ENCODE measurements around the gene ZNF296.
A peak's percentile ranks its signal among the peaks of the same experiment; 100 is the strongest.

ZNF296 gene

DNA sequence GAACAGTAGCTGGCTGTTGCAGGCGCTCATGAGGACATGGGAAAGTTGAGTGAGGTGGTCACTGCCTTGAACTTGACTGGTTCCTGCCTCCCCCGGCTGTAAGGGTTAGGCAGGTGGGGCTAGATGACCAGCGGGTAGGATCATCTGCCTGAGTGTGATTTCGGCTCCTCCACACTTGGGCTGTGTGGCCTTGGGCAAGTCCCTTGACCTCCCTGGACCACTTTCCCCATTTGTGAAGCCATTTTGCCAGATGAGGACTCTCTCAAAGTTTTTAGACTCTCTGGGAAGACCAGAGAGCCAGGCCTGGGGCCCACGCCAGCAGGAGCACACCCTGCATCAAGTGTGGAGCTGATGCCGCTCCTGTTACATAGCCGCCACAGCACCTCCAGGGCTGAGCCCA is 26.2 kb upstream of the ZNF296 start:
- no peak for DNase-seq

- DNase-seq, result no peak
Observed at GRCh38 chr19:45101806-45102205, 25.5 kb upstream of the ZNF296 start.

DNA sequence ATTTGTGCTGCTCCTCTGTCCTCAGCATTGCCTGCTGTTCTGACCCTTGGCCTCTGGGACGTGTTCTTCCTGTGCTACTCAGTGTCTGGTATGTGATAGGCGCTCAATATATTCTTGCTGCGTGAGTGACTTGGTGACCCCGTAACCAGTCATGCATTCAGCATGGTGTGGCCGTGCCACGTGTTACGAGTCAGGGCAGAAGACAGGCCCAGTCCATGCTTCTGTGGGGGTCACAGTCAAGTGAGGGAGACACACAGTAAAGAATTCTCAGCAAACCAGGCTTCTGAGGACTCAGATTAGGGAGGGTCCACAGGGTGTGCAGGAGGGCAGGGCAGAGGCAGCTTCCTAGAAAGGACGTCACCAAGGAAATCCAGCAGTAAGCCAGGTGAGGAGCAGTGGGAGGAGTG is 24.6 kb upstream of the ZNF296 start:
- no peak for DNase-seq

DNA sequence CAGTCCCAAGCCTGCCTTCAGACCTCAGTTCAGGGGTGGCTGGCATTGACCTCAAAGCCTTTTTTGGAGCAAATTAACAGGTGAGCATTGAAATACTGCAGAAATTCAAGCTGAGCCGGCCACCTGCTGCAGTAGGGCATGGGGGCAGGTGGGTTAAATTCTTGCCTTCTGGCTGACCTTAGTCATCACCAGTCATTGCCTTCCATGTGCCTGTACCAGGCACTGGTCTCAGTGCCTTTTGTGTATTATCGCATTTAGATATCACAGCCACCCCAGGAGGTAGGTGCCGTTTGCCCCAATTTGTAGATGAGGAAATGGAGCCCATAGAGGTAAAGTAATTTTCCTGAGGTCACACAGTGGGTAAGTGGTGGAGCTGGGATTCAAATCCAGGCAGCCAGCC is 23.9 kb upstream of the ZNF296 start:
- DNase-seq, result no peak

DNA sequence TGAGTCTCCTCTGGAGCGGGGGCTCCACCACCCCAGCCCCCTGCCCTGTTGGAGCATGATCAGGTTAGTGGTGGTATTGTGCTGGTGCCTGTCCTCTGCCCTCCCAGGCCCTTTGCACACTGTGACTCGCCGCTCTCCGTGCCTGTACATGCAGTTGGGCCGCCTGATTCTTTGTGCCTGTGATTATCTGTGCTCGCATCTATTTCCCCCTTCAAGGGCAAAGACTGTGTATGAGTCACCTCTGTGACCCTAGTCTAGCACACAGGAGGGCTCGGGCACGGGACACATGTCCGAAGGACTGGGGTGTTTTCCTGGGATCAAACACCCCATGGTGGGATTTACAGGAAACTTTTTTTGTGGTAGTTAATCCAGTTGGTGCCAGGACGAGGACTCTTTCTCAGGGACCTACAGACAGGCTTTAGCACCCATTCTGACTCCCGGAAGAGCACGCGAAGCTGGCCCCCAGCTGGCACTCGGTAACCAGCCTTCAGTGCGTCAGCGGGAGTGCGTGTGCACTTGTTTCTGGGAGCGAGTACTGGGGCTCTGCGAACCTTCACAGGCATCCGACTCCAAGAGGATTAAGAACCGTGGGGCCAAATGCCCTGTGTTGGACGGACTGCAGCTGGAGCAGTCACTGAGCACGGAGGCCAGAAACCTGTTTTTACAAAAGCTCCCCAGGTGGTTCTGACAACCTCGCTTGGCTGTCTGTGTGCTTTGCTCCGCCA is 23.4 kb upstream of the ZNF296 start:
- no peak for DNase-seq

DNA sequence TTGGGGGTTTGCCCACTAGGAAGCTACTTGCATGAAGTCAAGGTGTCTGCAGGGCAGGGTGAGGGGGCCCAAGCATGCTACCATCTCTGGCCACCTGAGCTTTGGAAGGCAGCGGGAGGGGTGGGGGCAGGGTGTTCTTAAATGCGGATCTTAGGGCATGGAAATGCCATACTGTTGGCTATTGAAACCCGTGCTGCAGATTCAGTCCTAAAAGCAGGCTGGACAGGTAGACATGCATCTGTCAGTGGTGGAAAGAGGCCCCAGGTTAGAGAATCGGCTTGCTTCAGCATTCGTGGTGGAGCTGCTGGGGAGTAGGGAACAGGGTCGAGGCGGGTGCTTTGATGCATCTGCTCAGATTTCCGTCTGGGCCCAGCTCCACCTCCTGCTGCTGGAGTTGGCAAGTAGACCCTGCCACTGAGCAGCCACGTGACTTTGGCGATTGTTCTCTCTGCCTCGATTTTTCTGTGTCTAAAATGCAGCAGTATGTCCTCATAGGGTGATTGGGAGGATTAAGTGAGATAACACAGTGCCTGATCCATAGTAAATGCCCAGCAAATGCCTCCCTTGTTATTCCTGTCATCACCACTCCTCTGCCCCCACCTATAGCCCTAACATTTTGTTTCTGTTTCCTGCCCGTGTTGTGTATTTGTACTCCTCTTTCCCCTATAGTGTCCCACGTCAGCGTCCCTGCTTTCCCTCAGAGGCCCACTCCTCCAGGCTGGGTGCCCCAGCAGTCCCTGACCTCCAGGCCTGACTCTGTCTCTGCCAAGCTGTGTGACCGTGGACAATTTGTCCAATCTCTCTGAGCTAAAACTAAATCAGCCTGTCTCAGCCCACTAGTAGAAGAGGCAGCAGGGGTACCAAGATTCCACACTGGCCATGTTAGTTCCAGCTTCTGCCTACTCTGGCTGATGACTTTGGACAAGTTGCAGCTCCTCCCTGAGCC is 22.5 kb upstream of the ZNF296 start:
- no peak for DNase-seq

GRCh38 chr19:45097776-45098520 is 21.7 kb upstream of the ZNF296 start:
- peak in 1 of 2 experiments; percentile 34 for DNase-seq

DNA sequence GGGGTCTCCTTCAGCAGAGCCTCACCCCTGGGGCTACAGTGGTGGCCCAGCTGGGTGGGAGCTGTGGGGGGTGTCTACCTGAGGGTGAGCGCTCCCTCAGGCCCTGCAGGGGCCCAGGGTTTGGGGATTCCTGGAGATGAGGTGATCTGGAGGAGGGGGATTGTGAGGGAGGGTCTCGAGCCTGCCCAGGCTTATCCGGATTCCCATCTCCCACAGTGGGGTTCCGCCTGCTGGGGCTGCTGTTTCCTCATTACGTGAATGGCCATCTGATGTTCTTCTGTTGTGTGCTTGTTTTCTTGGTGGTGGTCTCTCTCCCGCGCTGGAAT is 21.1 kb upstream of the ZNF296 start:
- no peak for DNase-seq

GRCh38 chr19:45096700-45097099 is 20.4 kb upstream of the ZNF296 start:
- no peak for DNase-seq

DNA sequence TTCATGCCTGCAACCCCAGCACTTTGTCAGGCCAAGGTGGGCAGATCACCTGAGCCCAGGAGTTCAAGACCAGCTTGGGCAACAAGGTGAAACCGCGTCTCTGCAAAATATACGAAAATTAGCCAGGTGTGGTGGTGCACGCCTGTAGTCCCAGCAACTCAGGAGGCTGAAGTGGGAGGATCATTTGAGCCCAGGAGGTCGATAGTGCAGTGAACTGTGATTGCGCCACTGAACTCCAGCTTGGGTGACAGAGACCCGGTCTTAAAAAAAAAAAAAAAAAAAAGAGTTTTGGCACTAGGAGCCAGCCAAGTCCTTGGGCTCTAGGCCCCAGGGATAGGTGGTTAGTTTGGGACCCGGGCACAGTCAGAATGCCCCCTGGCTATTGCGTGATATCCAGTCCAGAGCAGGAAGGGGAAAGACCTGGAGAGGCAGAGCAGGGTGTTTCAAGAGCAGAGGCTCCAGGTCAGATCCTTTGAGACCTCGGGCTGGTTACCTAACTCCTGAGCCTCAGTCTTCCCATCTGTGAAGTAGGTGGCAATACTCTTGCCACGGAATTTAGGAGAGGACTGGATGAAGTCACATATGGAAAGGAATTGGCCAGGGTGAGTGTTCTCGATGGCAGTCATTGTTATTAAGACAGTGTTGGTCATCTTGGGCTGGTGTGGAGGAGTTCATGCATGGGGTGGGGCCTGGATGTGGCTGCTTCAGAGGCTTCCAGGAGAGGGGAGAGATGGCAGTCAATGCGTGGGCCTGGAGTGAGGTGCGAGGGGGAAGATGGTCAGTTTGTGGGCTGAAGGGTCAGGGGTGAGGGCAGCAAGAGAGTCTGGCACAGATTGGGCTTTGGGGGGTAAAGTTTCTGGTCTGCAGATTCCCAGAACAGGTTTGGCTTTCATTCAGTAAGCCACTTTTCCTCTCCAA is 19.5 kb upstream of the ZNF296 start:
- no peak for DNase-seq

GRCh38 chr19:45094707-45095106 is 18.4 kb upstream of the ZNF296 start:
- DNase-seq, result no peak

DNA sequence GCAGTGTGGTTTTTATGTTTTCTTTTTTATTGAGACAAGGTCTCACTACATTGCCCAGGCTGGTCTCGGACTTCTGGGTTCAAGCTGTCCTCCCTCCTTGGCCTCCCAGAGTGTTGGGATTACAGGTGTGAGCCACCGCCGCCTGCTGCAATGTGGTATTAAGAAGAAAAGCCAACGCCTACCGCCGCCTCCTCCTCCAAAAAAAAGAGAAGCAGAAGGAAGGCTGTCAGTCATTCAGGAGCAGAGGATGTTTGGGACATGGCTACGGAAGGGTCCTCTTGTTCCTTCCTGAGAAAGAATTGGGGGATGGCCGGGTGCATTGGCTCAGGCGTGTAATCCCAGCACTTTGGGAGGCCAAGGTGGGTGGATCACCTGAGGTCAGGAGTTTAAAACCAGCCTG is 17.9 kb upstream of the ZNF296 start:
- no peak for DNase-seq

GRCh38 chr19:45092747-45093678 is 16.7 kb upstream of the ZNF296 start, which contains the start of gene PPP1R37:
Gene PPP1R37 (plus strand): TSS chr19:45093179. CDS start chr19:45093326, 147 bp downstream.
- peak; percentile 65 to 85 for DNase-seq

DNA sequence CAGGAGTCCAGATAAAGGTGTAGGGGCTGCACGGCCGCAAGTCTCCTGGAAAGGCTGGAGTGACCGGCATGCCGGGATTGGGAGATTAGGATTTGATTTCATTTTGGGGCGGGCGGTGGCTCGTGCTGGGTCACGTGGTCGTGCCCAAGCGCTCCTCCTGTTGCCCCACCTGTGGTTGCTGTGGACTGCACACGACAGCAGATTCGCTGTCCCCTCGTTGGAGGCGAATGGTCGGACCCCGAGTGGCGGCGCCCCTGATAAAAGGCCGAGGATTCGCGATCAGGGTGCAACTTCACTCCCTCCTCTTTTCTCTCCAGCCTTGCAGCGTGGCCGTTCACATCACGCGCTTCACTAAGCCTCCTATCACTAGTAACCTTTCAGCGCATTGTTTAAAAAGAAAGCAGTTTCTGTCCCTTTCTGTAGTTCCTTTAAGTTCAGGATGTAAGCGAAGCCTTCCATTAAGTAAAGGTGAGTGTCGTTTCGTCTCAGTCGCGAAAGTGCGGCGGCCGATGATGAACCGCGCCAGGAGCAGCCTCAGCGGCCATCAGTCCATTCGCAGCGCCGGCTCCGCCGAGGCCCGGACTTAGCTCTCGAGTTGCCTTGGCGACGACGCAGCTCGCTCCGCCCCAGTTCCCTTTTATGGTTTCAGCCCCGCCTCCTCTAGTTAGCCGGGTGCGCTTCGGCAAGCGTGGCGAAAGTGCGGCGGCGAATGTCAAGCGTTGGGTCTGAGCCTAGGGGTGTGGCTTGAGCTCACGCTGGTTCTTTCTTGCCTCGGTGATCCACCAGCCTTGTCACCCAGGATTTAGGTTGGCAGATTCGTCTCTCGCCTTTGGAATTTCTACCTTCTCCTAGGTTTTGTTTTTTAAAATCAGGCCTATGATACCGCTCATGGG is 15.0 kb upstream of the ZNF296 start:
- DNase-seq, result no peak

DNA sequence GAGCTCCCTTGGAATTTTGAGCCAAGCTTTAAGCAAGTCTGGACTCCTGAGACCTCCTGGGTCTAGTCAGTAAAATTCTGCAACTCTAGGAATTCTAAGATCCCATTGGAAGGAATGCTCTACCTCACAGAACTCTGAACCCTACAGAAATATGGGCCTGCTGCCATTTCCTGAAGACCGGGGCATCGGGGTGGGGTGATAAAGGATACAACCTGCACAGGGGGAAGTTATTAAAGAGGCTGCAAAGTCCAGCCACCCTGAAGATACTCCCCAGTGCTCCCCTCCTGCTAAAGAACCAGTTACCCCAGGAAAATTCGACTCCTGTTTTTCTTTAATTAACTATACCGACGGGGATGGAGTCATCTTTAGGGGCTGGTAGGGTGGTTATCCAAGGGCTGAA is 14.3 kb upstream of the ZNF296 start:
- no peak for DNase-seq

DNA sequence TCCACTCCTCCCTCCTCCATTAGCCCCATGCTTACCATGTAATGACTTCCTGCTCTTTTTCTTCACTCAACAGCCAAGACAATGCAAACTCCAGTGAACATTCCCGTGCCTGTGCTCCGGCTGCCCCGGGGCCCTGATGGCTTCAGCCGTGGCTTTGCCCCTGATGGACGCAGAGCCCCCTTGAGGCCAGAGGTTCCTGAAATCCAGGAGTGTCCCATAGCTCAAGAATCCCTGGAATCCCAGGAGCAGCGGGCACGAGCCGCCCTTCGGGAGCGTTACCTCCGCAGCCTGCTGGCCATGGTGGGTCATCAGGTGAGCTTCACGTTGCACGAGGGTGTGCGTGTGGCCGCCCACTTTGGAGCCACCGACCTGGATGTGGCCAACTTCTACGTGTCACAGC is 13.8 kb upstream of the ZNF296 start:
- no peak for DNase-seq

GRCh38 chr19:45087531-45087930 is 11.3 kb upstream of the ZNF296 start:
- DNase-seq, result no peak

- DNase-seq, result no peak
Observed at GRCh38 chr19:45086480-45086879, 10.2 kb upstream of the ZNF296 start.

- DNase-seq, result no peak
Observed at GRCh38 chr19:45082170-45082569, 5.9 kb upstream of the ZNF296 start.

GRCh38 chr19:45079911-45080370 is 3.7 kb upstream of the ZNF296 start:
- DNase-seq, result no peak

Data from SW 1271 (cell line).